ENCODE measurements around the gene MRPL24.

DNA sequence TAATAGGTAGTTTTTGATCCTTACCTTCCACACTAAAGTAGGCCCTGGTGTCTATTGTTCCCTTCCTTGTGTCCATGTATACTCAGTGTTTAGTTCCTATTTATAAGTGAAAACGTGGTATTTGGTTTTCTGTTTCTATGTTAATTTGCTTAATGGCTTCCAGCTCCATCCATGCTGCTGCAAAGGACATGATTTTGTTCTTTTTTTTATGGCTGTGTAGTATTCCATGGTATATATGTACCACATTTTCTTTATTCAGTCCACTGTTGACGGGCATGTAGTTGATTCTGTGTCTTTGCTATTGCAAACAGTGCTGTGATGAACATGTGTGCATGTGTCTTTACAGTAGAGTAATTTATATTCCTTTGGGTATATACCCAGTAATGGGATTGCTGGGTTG, 47.2 kb upstream of the MRPL24 start:
- TF ChIP-seq, protein P1, sequence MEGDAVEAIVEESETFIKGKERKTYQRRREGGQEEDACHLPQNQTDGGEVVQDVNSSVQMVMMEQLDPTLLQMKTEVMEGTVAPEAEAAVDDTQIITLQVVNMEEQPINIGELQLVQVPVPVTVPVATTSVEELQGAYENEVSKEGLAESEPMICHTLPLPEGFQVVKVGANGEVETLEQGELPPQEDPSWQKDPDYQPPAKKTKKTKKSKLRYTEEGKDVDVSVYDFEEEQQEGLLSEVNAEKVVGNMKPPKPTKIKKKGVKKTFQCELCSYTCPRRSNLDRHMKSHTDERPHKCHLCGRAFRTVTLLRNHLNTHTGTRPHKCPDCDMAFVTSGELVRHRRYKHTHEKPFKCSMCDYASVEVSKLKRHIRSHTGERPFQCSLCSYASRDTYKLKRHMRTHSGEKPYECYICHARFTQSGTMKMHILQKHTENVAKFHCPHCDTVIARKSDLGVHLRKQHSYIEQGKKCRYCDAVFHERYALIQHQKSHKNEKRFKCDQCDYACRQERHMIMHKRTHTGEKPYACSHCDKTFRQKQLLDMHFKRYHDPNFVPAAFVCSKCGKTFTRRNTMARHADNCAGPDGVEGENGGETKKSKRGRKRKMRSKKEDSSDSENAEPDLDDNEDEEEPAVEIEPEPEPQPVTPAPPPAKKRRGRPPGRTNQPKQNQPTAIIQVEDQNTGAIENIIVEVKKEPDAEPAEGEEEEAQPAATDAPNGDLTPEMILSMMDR (conservative IDR thresholded peaks at IDR 0.05) = no peak
- no peak for TF ChIP-seq EZH2 (IDR thresholded peaks at IDR 0.05; ENCODE audit: low read depth)

Data from PC-9 (cell line).